ENCODE results near the gene FOXP1.

DNA sequence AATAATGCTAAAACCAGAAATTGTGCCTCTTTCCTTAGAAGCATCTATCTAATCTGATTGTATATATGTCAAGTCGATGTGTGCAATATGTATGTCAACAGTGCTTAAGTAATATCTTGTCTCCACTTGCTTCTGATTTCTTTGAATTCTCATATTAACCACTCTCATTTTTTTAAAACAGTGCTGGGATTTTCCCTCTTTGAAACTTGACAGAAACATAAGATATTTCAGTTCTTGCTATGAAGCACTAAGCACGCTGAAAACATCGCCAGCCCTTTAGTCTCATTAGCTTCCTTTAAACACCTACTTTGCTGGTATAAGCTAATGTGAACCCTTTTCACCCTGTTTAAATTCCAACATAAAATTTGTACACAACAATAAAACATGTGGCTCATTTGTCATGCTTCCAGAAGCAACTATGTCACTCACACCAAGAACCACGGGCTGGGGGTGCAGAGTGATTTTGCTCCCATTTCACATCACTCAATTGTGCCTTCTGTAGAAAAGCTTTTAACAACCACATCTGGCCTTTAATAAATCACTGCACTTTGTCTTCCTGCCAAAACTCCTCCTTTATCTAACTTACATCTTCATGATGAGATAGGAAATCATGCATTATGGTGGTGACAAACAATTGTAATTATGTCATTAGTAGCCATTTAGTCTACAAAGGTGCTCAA, 185.2 kb downstream of the FOXP1 start:
- TF ChIP-seq, protein P1, sequence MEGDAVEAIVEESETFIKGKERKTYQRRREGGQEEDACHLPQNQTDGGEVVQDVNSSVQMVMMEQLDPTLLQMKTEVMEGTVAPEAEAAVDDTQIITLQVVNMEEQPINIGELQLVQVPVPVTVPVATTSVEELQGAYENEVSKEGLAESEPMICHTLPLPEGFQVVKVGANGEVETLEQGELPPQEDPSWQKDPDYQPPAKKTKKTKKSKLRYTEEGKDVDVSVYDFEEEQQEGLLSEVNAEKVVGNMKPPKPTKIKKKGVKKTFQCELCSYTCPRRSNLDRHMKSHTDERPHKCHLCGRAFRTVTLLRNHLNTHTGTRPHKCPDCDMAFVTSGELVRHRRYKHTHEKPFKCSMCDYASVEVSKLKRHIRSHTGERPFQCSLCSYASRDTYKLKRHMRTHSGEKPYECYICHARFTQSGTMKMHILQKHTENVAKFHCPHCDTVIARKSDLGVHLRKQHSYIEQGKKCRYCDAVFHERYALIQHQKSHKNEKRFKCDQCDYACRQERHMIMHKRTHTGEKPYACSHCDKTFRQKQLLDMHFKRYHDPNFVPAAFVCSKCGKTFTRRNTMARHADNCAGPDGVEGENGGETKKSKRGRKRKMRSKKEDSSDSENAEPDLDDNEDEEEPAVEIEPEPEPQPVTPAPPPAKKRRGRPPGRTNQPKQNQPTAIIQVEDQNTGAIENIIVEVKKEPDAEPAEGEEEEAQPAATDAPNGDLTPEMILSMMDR (IDR thresholded peaks at IDR 0.05; ENCODE audit: low read depth, low read length, poor library complexity, severe bottlenecking), result no peak
- no peak for TF ChIP-seq EZH2phosphoT487 (IDR thresholded peaks at IDR 0.05; ENCODE audit: borderline replicate concordance, low read length)
